GM12878 (cell line): ENCODE results near the gene DNAH17. TPM values are rescaled to one million over a fixed set of nuclear protein-coding genes. Genes with fewer than 3 reads are reported as not detected.

Experiments
- BACH1 ChIP-seq: fragments of 450-650 bp; IDR thresholded peaks from 2 replicates; pipeline ENCODE4 v1.6.1; 2017; ENCODE audit warnings: mild to moderate bottlenecking, borderline replicate concordance
- CUX1 ChIP-seq: IDR thresholded peaks from 2 replicates; pipeline ENCODE4 v1.6.1; 2012; ENCODE audit warnings: improper control_type of control experiment, low read depth, low read length; ENCODE audit not compliant: insufficient replicate concordance
- DPF2 ChIP-seq: fragments of 450-650 bp; IDR thresholded peaks from 2 replicates; pipeline ENCODE4 v1.6.1; 2017; ENCODE audit warnings: mild to moderate bottlenecking
- IKZF2 ChIP-seq, 2 experiments: fragments of 450-650 bp; IDR thresholded peaks; 2 replicates each; pipeline ENCODE4 v1.6.1; 2017; ENCODE audit warnings: mild to moderate bottlenecking in 2 of 2, moderate library complexity in 2 of 2
- IRF5 ChIP-seq: fragments of 450-650 bp; IDR thresholded peaks from 2 replicates; pipeline ENCODE4 v1.6.1; 2017; ENCODE audit warnings: borderline replicate concordance
- MTA2 ChIP-seq: fragments of 450-650 bp; IDR thresholded peaks from 2 replicates; pipeline ENCODE4 v1.6.1; 2016; ENCODE audit warnings: low read depth, mild to moderate bottlenecking, moderate library complexity
- NR2F1 ChIP-seq: fragments of 450-650 bp; conservative IDR thresholded peaks from 2 replicates; pipeline ENCODE4 v1.6.1; 2017; ENCODE audit warnings: mild to moderate bottlenecking
- PML ChIP-seq: IDR thresholded peaks from 2 replicates; pipeline ENCODE4 v1.6.1; 2012; ENCODE audit warnings: low read length, inconsistent platforms
- POLR2A ChIP-seq: IDR thresholded peaks from 2 replicates; pipeline ENCODE4 v1.6.1; 2011; ENCODE audit warnings: low read depth, mild to moderate bottlenecking, low read length
- RCOR1 ChIP-seq: conservative IDR thresholded peaks from 2 replicates; pipeline ENCODE4 v1.6.1; 2012; ENCODE audit warnings: low read depth, low read length, improper control_type of control experiment
- SREBF2 ChIP-seq: IDR thresholded peaks from 2 replicates; pipeline ENCODE4 v1.6.1; 2012; ENCODE audit warnings: mild to moderate bottlenecking, low read length
- TCF12 ChIP-seq: IDR thresholded peaks from 2 replicates; pipeline ENCODE4 v1.6.1; 2011; ENCODE audit warnings: low read depth, mild to moderate bottlenecking, low read length
- TCF3 ChIP-seq: IDR thresholded peaks from 2 replicates; pipeline ENCODE4 v1.6.1; 2012; ENCODE audit warnings: low read depth, mild to moderate bottlenecking, low read length, borderline replicate concordance; ENCODE audit not compliant: insufficient read depth
- ZNF217 ChIP-seq: fragments of 450-650 bp; IDR thresholded peaks from 2 replicates; pipeline ENCODE4 v1.6.1; 2017; ENCODE audit warnings: antibody characterized with exemption, mild to moderate bottlenecking
- polyA plus RNA-seq, 11 experiments: library from polyadenylated mRNA; depleted of rRNA in 4 of 11; unstranded in 6 of 11; stranded (reverse) in 5 of 11; fragments of >200 nt; fragmentation: Nextera tagmentation in 4 of 11; fragmentation: Illumina TruSeq in 1 of 11; extraction: Ambion mirVana in 4 of 11; extraction: Trizol in 1 of 11; gene quantifications; 1 replicate in 1 of 11; 2 replicates in 10 of 11; pipeline versions ENCODE4 v1.2.1 to v1.2.3, GENCODE V29; 2011 to 2016; ENCODE audit warnings: inconsistent platforms in 2 of 11, missing spikeins in 2 of 11, low read depth in 1 of 11
- total RNA-seq, 4 experiments: library from RNA; depleted of rRNA in 3 of 4; stranded (reverse); fragments of >200 nt in 3 of 4; fragmentation: Illumina TruSeq in 1 of 4; extraction: Trizol in 1 of 4; gene quantifications; 2 replicates each; pipeline versions ENCODE4 v1.2.1 to v1.2.3, GENCODE V29; 2013 to 2021

Gene DNAH17
- total and polyA plus RNA-seq, 10 of the 15 experiments (the other 5 are each of a cell fraction or from before 2014, with no cell fraction given): 0.16 to 2.9 (median 0.56) TPM

DNA sequence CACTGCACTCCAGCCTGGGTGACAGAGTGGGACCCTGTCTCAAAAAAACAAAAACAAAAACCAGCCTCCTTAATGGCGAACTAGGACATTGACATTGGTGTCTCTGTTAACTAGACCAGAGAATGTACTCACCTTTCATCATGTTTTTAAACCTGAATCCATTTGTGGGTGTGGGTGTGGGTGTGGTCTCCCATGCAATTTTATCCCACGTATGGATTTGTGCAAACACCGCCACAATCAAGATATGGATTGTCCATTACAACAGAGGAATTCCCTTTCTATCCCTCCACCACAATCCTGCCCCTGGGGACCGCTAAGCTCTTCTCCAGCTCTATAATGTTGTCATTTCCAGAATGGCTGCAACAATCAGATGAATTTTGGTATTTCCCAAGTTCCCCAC is 49.9 kb downstream of the DNAH17 start (continued):
- TF ChIP-seq CUX1 (no peak), ZNF217 (no peak), SREBF2 (no peak), PML (no peak), BACH1 (no peak), NR2F1 (no peak), DPF2 (no peak), IRF5 (no peak), TCF12 (no peak), TCF3 (no peak), MTA2 (no peak), POLR2A (no peak), RCOR1 (no peak), IKZF2 (IDR thresholded peaks at IDR 0.05) (no peak)
